Panc1 (cell line): ENCODE data around the gene DDX4.

Experiments
- POLR2AphosphoS5 ChIP-seq: IDR thresholded peaks from 2 replicates; pipeline ENCODE4 v1.6.1; 2012; ENCODE audit warnings: mild to moderate bottlenecking, low read depth, low read length, moderate library complexity
- REST ChIP-seq, 2 experiments: IDR thresholded peaks; 2 replicates each; pipeline ENCODE4 v1.6.1; 2011 to 2012; ENCODE audit warnings: low read depth in 2 of 2, control low read depth in 1 of 2, low read length in 1 of 2, mild to moderate bottlenecking in 1 of 2, moderate library complexity in 1 of 2; ENCODE audit not compliant: insufficient read depth in 1 of 2
- TF ChIP-seq, protein P1 (sequence below): fragments of 450-650 bp; IDR thresholded peaks from 2 replicates; pipeline ENCODE4 v1.5.1; 2017; ENCODE audit warnings: mild to moderate bottlenecking

DNA sequence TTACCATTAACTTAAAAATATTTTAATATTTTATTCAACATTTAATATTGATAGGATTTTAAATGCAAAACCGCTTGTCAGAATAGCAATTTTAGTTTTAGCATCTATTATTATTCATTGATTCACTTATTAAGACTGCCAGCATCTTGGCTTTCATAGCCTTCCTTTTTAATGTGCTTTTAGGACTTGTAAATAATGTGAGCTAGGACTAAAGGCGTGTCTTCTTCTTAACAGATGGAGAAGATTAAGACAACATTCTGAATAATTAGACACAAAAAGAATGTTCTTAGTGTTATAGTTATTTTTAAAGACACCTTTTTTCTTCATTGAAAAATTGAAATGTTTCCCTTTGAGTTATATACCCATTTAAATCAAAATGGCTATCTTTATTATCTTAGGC is 120.2 kb downstream of the DDX4 start:
- TF ChIP-seq, protein P1, sequence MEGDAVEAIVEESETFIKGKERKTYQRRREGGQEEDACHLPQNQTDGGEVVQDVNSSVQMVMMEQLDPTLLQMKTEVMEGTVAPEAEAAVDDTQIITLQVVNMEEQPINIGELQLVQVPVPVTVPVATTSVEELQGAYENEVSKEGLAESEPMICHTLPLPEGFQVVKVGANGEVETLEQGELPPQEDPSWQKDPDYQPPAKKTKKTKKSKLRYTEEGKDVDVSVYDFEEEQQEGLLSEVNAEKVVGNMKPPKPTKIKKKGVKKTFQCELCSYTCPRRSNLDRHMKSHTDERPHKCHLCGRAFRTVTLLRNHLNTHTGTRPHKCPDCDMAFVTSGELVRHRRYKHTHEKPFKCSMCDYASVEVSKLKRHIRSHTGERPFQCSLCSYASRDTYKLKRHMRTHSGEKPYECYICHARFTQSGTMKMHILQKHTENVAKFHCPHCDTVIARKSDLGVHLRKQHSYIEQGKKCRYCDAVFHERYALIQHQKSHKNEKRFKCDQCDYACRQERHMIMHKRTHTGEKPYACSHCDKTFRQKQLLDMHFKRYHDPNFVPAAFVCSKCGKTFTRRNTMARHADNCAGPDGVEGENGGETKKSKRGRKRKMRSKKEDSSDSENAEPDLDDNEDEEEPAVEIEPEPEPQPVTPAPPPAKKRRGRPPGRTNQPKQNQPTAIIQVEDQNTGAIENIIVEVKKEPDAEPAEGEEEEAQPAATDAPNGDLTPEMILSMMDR = no peak
- TF ChIP-seq REST (IDR thresholded peaks at IDR 0.05; ENCODE audit: insufficient read depth in 1 of 2, low read depth in 2 of 2, low read length in 1 of 2) (no peak), POLR2AphosphoS5 (no peak)
